Measurements from ENCODE around the gene ONECUT1.
"Not testable (repeated sequence)": the region's sequence is repeated elsewhere in the genome, so short reads cannot be mapped to it uniquely, and the experiment has no call there.

The ONECUT1 gene

GRCh38 chr15:52790169-52790708 is at the start of gene ONECUT1:
Gene ONECUT1 (minus strand): TSS chr15:52790336. CDS start chr15:52789884, 452 bp downstream.
- peak; percentile 73 for DNase-seq

- DNase-seq: no peak
These were observed 44.2 kb upstream of the ONECUT1 start for GRCh38 chr15:52834379-52834778.

- DNase-seq: not testable (repeated sequence)
These were observed 34.2 kb upstream of the ONECUT1 start for GRCh38 chr15:52824169-52824942.

- no peak for DNase-seq
These were observed 32.3 kb upstream of the ONECUT1 start for GRCh38 chr15:52822475-52822874.

- no peak for DNase-seq
These were observed 29.1 kb upstream of the ONECUT1 start for GRCh38 chr15:52819253-52819652.

- not testable (repeated sequence) for DNase-seq
These were observed 25.8 kb upstream of the ONECUT1 start for GRCh38 chr15:52815899-52816298.

- no peak for DNase-seq
These were observed 18.9 kb upstream of the ONECUT1 start for GRCh38 chr15:52808996-52809395.

GRCh38 chr15:52808441-52808840 is 18.3 kb upstream of the ONECUT1 start:
- DNase-seq: no peak

- DNase-seq: no peak
These were observed 16.1 kb upstream of the ONECUT1 start for GRCh38 chr15:52806284-52806655.

- DNase-seq: no peak
These were observed 15.5 kb upstream of the ONECUT1 start for GRCh38 chr15:52805351-52806283.

- DNase-seq: no peak
These were observed 14.5 kb upstream of the ONECUT1 start for GRCh38 chr15:52804526-52805081.

- DNase-seq: no peak
These were observed 13.6 kb upstream of the ONECUT1 start for GRCh38 chr15:52803467-52804306.

GRCh38 chr15:52803108-52803466 is 13.0 kb upstream of the ONECUT1 start:
- no peak for DNase-seq

GRCh38 chr15:52802110-52802509 is 12.0 kb upstream of the ONECUT1 start:
- no peak for DNase-seq

GRCh38 chr15:52801748-52802085 is 11.6 kb upstream of the ONECUT1 start:
- no peak for DNase-seq

GRCh38 chr15:52800828-52801747 is 11.0 kb upstream of the ONECUT1 start:
- no peak for DNase-seq

GRCh38 chr15:52799145-52799811 is 9.1 kb upstream of the ONECUT1 start:
- DNase-seq: no peak

GRCh38 chr15:52798529-52799101 is 8.5 kb upstream of the ONECUT1 start:
- DNase-seq: no peak

- no peak for DNase-seq
These were observed 7.7 kb upstream of the ONECUT1 start for GRCh38 chr15:52797625-52798501.

Measured in T1000 (cell line).